Measurements from ENCODE around the gene COX6B2.

Gene COX6B2

GRCh38 chr19:55362990-55363716 is 8.6 kb upstream of the COX6B2 start, which contains the start of gene GARIN5B:
GARIN5B (minus strand) TSS chr19:55363260; CDS start chr19:55363066, 194 bp downstream.
- H3K9me3 ChIP-seq = no peaks in the 10 kb centered on the region
- H3K4me1 ChIP-seq = 0 out of 2 replicates have a peak, but pooled peaks cover 4% of the 10 kb centered on the region
- no peak for TF ChIP-seq Cebpa-rat (IDR thresholded peaks at IDR 0.05)
- H3K36me3 ChIP-seq = no peaks in the 10 kb centered on the region
- H3K4me2 ChIP-seq = no peak within 1 kb of the TSS
- peaks cover 16% of the 10 kb centered on the region for H3K27me3 ChIP-seq
- H3K9ac ChIP-seq = no peak within 1 kb of the TSS
- H4K20me1 ChIP-seq = 0 out of 2 replicates have a peak, but pooled peaks cover under 1% of the 10 kb centered on the region
- no peak within 1 kb of the TSS for H3K4me3 ChIP-seq
- no peak within 1 kb of the TSS for H3K27ac ChIP-seq

GRCh38 chr19:55362174-55362989 is 7.9 kb upstream of the COX6B2 start:
- Histone ChIP-seq H4K20me1 (no peaks in the 10 kb centered on the region), H3K9ac (no peak overlapping the region), H3K4me2 (no peak overlapping the region), H3K9me3 (no peaks in the 10 kb centered on the region), H3K36me3 (no peaks in the 10 kb centered on the region), H3K4me3 (no peak overlapping the region), H3K27me3 (peaks cover 10% of the 10 kb centered on the region), H3K27ac (no peak overlapping the region), H3K4me1 (0 out of 2 replicates have a peak, but pooled peaks cover 4% of the 10 kb centered on the region)
- TF ChIP-seq Cebpa-rat (IDR thresholded peaks at IDR 0.05) = no peak

- H3K9ac ChIP-seq = no peak overlapping the region
- H4K20me1 ChIP-seq = no peaks in the 10 kb centered on the region; the same call in 1 of the 2 replicates
- no peak overlapping the region for H3K4me3 ChIP-seq
- H3K4me1 ChIP-seq = peaks cover 7% of the 10 kb centered on the region; the same call in 1 of the 2 replicates
- H3K4me2 ChIP-seq = no peak overlapping the region
- no peak for TF ChIP-seq Cebpa-rat (IDR thresholded peaks at IDR 0.05)
- peaks cover 17% of the 10 kb centered on the region for H3K27me3 ChIP-seq
- H3K27ac ChIP-seq = no peak overlapping the region
- no peaks in the 10 kb centered on the region for H3K9me3 ChIP-seq
- no peaks in the 10 kb centered on the region for H3K36me3 ChIP-seq
These were observed 6.4 kb upstream of the COX6B2 start for GRCh38 chr19:55360902-55361301.

- no peak for TF ChIP-seq Cebpa-rat (IDR thresholded peaks at IDR 0.05)
- peaks cover 4% of the 10 kb centered on the region; the same call in 1 of the 2 replicates for H4K20me1 ChIP-seq
- no peak overlapping the region for H3K4me2 ChIP-seq
- no peak overlapping the region for H3K9ac ChIP-seq
- peaks cover 33% of the 10 kb centered on the region for H3K27me3 ChIP-seq
- no peak overlapping the region for H3K27ac ChIP-seq
- peaks cover 17% of the 10 kb centered on the region; the same call in 1 of the 2 replicates for H3K4me1 ChIP-seq
- H3K36me3 ChIP-seq = no peaks in the 10 kb centered on the region
- H3K9me3 ChIP-seq = no peaks in the 10 kb centered on the region
- H3K4me3 ChIP-seq = no peak overlapping the region
These were observed 4.7 kb upstream of the COX6B2 start for GRCh38 chr19:55358943-55359908.

- Histone ChIP-seq H4K20me1 (peaks cover 4% of the 10 kb centered on the region; the same call in 1 of the 2 replicates), H3K9me3 (no peaks in the 10 kb centered on the region), H3K36me3 (no peaks in the 10 kb centered on the region), H3K27me3 (peaks cover 40% of the 10 kb centered on the region), H3K27ac (no peak overlapping the region), H3K4me2 (no peak overlapping the region), H3K9ac (no peak overlapping the region), H3K4me1 (peaks cover 18% of the 10 kb centered on the region), H3K4me3 (no peak overlapping the region)
- no peak for TF ChIP-seq Cebpa-rat (IDR thresholded peaks at IDR 0.05)
These were observed 4.0 kb upstream of the COX6B2 start for GRCh38 chr19:55358493-55358892.

- no peaks in the 10 kb centered on the region for H3K9me3 ChIP-seq
- peaks cover 4% of the 10 kb centered on the region; the same call in 1 of the 2 replicates for H4K20me1 ChIP-seq
- H3K4me1 ChIP-seq = peaks cover 41% of the 10 kb centered on the region
- H3K9ac ChIP-seq = no peak overlapping the region
- H3K27ac ChIP-seq = no peak overlapping the region
- H3K4me2 ChIP-seq = no peak overlapping the region
- H3K4me3 ChIP-seq = no peak overlapping the region
- no peaks in the 10 kb centered on the region for H3K36me3 ChIP-seq
- no peak for TF ChIP-seq Cebpa-rat (IDR thresholded peaks at IDR 0.05)
- peaks cover 65% of the 10 kb centered on the region for H3K27me3 ChIP-seq
These were observed 798 bp upstream of the COX6B2 start for GRCh38 chr19:55355213-55355821.

GRCh38 chr19:55353803-55354697 is 469 bp downstream of the COX6B2 start:
- no peak for TF ChIP-seq Cebpa-rat (IDR thresholded peaks at IDR 0.05)

GRCh38 chr19:55353356-55353802 is 1.1 kb downstream of the COX6B2 start:
- no peak for TF ChIP-seq Cebpa-rat (IDR thresholded peaks at IDR 0.05)
- peaks cover 65% of the 10 kb centered on the region for H3K27me3 ChIP-seq
- peak overlapping the region; percentile 98 for H3K4me2 ChIP-seq
- no peaks in the 10 kb centered on the region for H3K9me3 ChIP-seq
- H3K4me3 ChIP-seq = peak overlapping the region; percentile 65
- H3K36me3 ChIP-seq = no peaks in the 10 kb centered on the region
- H3K4me1 ChIP-seq = peaks cover 56% of the 10 kb centered on the region
- H3K27ac ChIP-seq = no peak overlapping the region
- peaks cover 4% of the 10 kb centered on the region; the same call in 1 of the 2 replicates for H4K20me1 ChIP-seq
- H3K9ac ChIP-seq = peak overlapping the region; percentile 41; the same call in 1 of the 2 replicates

More at GRCh38 chr19:55353803-55354697, 469 bp downstream of the COX6B2 start:
- no peaks in the 10 kb centered on the region for H3K36me3 ChIP-seq
- H3K27me3 ChIP-seq = peaks cover 65% of the 10 kb centered on the region
- peaks cover 50% of the 10 kb centered on the region for H3K4me1 ChIP-seq
- H3K9me3 ChIP-seq = no peaks in the 10 kb centered on the region
- H3K27ac ChIP-seq = no peak overlapping the region
- peak overlapping the region; percentile 65 for H3K4me3 ChIP-seq
- peak overlapping the region; percentile 41; the same call in 1 of the 2 replicates for H3K9ac ChIP-seq
- peak overlapping the region; percentile 98 for H3K4me2 ChIP-seq
- H4K20me1 ChIP-seq = peaks cover 4% of the 10 kb centered on the region; the same call in 1 of the 2 replicates
